GM19372 (cell line): ENCODE data around the gene MFSD11.
"Not testable (repeated sequence)": the region's sequence is repeated elsewhere in the genome, so short reads cannot be mapped to it uniquely, and the experiment has no call there.

ENCODE experiments used
- ATAC-seq: cut with Tn5 transposase; IDR thresholded peaks from one replicate; pipeline ENCODE4 v1.9.1; 2021; ENCODE audit warnings: mild to moderate bottlenecking, low read depth, moderate library complexity; ENCODE audit not compliant: unreplicated experiment

MFSD11 gene

GRCh38 chr17:76742958-76743357, 5.0 kb downstream of the MFSD11 start:
- ATAC-seq = no peak

DNA sequence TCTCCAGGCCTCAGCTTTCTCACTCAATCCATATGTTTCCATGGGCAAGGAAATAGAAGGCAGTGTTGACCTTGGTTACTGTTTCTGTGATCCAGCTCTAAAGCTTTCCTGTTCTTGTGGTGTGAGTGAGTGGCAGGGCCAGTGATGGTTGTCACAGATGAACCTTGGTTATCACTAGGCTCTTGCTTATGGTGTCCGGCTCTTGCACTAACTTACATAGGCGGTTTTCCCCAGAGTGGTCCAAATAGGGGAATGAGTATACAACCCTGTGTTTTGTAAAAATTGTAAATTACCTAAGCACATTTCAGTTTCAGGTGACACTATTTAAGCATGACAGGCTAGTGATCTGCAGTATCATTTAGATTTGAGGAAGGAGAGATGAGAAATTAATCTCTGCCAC, 6.8 kb downstream of the MFSD11 start:
- ATAC-seq = no peak

GRCh38 chr17:76745785-76746184, 7.9 kb downstream of the MFSD11 start:
- ATAC-seq = not testable (repeated sequence)

- ATAC-seq = no peak
Observed at GRCh38 chr17:76747716-76748363, 9.9 kb downstream of the MFSD11 start.

GRCh38 chr17:76748657-76749056, 10.7 kb downstream of the MFSD11 start:
- no peak for ATAC-seq

GRCh38 chr17:76751416-76751993, 13.6 kb downstream of the MFSD11 start:
- ATAC-seq = no peak

- ATAC-seq = no peak
Observed at GRCh38 chr17:76752006-76752405, 14.1 kb downstream of the MFSD11 start.

DNA sequence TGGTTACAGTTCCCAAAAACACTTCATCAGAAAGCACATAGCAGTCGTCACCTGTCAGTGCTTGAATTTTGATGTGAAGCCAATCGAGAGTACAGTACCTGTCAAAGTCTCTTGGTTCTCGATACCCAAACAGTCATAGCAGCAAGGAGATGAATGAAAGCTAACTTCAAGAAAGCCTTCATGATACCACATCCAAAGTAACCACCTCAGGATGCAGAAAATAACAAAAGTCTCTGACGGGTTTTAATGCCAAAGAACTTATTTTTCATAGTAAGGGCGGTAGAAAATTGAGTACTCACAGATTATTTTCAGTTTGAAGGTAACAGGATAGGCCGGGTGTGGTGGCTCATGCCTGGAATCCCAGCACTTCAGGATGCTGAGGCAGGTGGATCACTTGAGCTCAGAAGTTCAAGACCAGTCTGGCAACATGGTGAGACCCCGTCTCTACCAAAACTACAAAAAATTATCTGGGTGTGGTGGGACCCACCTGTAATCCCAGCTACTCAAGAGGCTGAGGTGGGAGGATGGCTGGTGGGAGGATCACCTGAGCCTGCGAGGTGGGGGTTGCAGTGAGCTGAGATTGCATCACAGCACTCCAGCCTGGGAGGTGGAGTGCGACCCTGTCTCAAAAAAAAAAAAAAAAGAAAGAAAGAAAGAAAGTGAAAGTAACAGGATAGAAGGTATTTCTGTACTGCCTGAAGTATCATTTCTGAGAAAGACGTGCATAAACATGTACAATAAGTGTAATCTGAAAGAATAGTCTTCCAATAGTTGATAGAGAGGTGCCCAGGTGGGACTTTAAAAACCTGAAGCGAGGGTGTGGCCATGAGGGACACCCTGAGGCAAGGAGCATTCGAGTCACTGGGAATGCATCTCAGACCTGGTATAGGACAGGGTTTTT, 15.4 kb downstream of the MFSD11 start:
- ATAC-seq = no peak

GRCh38 chr17:76755285-76755684, 17.4 kb downstream of the MFSD11 start:
- ATAC-seq = no peak

DNA sequence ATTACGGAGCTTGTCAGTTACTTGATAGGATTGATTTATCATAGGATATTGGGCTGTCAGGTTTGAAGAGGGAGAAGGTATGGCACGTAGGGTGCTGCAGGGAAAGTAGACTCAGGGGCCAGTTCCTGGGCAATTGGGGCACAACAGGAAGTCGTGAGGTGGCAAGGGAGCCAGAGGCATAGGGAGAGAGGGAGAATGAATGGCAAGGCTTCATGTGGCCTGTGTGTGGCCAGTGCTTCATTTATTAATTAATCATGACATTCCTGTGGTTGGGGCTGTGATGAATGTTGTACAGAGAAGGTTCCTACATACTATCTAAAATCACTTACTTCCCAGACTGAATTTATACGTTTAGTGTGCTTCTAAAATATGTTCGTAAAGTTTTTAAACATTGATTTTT, 19.3 kb downstream of the MFSD11 start:
- no peak for ATAC-seq

DNA sequence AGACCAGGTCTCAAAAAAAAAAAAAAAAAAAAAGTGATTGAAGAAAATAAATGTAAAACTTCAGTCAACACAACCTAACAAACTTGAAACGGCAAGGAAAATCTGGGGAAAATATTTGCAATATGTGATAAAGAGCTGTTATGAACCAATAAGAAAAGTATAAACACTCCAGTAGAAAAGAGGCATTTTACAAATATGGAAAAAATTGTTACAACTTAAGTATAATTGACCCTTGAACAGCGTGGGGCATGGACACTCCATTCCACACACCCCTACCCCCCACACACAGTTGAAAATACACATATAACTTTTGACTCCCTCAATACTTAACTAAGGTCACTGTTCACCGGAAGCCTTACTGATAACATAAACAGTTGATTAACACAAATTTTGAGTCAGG, 20.7 kb downstream of the MFSD11 start:
- no peak for ATAC-seq

DNA sequence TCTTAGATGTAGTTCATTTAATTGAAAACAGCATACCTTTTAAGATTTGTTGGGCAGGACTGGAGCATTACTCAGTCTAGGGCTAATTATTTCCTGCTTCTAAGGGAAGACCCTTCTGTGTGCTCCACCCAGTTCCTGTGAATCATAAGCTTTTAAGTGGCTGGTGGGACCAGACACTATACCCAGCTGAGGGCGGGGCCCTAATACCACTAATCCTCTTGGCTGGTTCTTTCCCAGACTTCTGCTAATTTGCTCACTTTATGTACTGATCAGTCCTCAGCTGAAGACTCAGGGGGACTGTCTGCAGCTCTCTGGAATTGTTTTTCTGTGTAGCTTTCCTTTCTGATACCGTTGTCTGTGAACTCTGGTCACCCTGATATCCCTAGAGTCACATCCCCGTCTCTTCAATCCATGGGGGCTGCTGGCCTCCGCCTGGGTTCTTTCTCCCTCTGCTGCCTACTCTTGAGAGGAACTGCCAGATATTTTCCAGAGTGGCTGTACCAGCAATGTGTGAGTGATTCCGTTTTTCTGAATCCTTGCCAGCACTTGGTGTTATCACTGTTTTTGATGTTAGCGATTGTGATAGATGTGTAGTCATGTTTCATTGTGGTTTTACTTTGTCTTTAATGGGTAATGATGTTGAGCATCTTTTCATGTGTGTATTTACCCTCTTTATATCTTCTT, 35.1 kb downstream of the MFSD11 start:
- no peak for ATAC-seq

DNA sequence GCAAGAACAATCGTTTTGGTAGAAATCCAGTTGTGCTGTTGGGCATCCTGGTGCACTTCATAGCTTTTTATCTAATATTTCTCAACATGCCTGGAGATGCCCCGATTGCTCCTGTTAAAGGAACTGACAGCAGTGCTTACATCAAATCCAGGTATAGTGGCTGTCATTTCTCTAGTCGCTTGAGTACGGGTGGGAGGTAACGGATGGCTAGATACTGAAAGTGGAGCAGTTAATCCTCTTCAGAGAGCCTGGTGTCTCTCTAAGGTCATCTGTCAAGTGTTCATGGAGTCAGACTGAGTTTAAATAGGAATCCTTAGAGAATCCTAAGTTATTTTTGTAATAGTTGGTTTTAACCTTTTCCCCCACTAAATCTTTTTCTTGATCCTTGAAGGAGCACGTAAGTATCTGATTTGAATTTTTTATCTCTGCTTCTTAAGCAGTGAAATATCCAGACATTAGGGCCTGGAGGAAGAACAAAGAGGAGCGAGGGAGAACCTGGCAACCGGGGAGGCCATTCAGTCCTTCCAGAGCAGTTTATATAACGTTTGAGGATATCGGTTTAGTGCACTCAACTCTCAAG, 37.2 kb downstream of the MFSD11 start:
- ATAC-seq = no peak

DNA sequence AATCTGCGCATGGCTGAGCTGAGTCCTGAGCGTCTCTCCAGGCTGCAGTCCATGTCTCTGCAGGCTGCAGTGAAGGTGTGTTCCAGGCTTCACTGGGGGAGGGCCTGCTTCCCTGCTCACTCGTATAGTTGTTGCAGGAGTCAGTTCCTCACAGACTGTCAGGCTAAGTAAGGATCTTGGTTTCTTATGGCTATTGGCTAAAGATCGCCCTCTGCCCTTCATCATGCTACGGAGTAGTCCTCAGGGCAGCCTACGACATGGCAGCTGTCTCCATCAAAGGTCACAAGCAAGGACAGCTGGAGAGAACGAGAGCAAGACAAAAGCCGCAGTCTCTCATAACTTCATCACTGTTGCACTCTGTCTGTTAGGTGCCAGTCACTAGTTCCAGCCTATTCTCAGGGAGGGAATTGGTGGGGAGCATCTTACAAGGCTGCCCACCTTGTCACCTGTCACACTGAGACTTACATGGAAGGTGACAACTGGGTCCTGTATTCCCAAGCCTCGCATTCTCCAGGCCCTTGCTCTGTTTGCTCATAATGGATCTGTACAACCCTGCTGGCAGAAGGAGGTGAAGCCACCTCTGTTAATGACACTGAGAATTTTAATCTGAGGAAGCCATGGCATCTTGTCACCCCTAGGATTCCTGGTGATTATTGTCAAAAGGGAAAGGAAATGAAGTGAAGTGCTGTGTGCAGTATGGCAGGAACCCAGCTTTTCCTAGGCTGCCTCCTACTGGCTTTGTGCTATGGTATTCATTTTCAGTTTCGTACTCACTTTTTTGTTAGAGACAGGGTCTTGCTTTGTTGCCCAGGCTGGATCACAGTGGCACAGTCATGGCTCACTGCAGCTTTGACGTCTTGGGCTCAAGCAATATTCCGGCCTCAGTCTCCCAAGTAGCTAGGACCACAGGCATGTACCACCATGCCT, 43.4 kb downstream of the MFSD11 start:
- ATAC-seq = no peak

DNA sequence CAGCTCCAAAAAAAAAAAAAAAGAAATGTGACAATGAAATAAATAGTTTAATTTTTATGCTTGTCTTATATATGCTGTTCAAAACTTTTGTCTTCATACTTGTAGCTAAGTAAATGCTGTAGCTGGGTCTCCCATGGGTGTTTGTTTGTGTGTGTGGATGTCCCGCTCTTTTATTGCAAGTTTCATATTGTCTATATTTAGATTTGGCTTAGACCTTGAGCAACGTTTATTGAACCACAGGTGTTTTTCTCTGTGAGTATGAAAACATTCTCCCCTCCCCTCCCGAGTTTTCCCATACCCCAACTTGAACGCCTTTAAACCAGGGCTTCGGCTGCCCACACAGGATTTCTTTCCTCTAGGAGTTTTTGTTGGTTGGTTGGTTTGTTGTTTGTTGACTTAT, 45.2 kb downstream of the MFSD11 start:
- ATAC-seq = no peak

DNA sequence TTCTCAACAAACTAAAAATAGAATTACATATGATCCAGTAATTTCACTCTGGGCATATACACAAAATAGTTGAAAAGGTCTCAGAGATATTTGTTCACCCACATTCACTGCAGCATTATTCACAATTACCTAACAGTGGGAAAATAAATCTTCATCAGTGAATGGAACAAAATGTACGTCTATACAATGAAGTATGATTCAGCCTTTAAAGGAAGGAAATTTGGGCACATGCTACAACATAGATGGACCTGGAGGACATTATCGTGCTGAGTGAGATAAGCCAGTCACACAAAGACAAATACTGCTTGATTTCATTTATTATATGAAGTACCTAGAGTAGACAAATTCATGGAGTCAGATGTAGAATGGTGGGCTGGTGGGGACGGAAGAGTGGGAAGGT, 47.0 kb downstream of the MFSD11 start:
- no peak for ATAC-seq

DNA sequence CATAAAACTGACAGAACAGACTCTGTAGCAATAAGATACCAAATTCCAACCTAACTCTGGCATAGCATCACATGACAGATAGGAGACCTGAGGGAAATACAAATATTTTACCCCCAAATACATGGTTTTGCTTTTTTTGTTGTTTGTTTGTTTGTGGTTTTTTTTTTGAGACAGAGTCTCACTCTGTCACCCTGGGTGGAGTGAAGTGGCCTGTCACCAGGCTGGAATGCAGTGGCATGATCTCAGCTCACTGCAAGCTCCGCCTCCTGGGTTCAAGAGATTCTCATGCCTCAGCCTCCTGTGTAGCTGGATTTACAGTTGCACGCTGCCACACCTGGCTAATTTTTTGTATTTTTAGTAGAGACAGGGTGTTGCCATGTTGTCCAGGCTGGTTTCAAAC, 49.9 kb downstream of the MFSD11 start:
- ATAC-seq = not testable (repeated sequence)

- no peak for ATAC-seq
Observed at GRCh38 chr17:76789235-76789788, 51.4 kb downstream of the MFSD11 start.
